Uterus (tissue), 4 donors: Measurements from ENCODE around the gene KCNIP3. TPM values are rescaled to one million over a fixed set of nuclear protein-coding genes. Genes with fewer than 3 reads are reported as not detected.

Experiments
- DNase-seq, 2 donors: peaks; one replicate each; pipeline ENCODE4 v3.0.0-alpha.2; 2019 to 2020
- H3K27ac ChIP-seq, 2 donors: fragments of 200-600 bp; sonication (generic); 1 replicate in 1 of 2; 2 replicates in 1 of 2; pipeline ENCODE4 v1.5.1; 2016 to 2018
- H3K27me3 ChIP-seq, 2 donors: fragments of 200-600 bp; sonication (generic); one replicate each; pipeline ENCODE4 v1.5.1; 2018 to 2019; ENCODE audit warnings: control low read depth in 1 of 2
- H3K36me3 ChIP-seq, 2 donors: fragments of 200-600 bp; sonication (generic); one replicate each; pipeline ENCODE4 v1.5.1; 2019; ENCODE audit warnings: control low read depth in 1 of 2
- H3K4me1 ChIP-seq, 2 donors: fragments of 200-600 bp; sonication (generic); one replicate each; pipeline ENCODE4 v1.5.1; 2018 to 2019; ENCODE audit warnings: control low read depth in 1 of 2
- H3K4me3 ChIP-seq, 2 donors: fragments of 200-600 bp; sonication (generic); 1 replicate in 1 of 2; 2 replicates in 1 of 2; pipeline ENCODE4 v1.5.1; 2018 to 2019; ENCODE audit warnings: mild to moderate bottlenecking in 1 of 2
- H3K9me3 ChIP-seq, 2 donors: fragments of 200-600 bp; sonication (generic); one replicate each; pipeline ENCODE4 v1.5.1; 2019; ENCODE audit warnings: control low read depth in 1 of 2
- POLR2A ChIP-seq, 2 donors: fragments of 450-650 bp; IDR thresholded peaks; one replicate each; pipeline ENCODE4 v1.6.1; 2016; ENCODE audit warnings: antibody characterized with exemption in 2 of 2, mild to moderate bottlenecking in 1 of 2, moderate library complexity in 1 of 2
- intact Hi-C: fragments of 100-400 bp; cut with DNase I; formaldehyde crosslinking; loops from one replicate; pipeline ENCODE4 v1.15.1; 2023; ENCODE audit warnings: low total_unique reads
- total RNA-seq, 4 donors: library from RNA; depleted of rRNA in 3 of 4; stranded (reverse); fragments of >200 nt in 3 of 4; gene quantifications; one replicate each; pipeline versions ENCODE4 v1.1.0 to v1.2.4, GENCODE V29; 2014 to 2023
- TF ChIP-seq, protein P1 (sequence below), 4 experiments: fragments of 200-600 bp in 2 of 4; fragments of 450-650 bp in 2 of 4; sonication (generic) in 2 of 4; IDR thresholded peaks; one replicate each; pipeline ENCODE4 v1.5.1; 2016 to 2019; ENCODE audit warnings: antibody characterized with exemption in 4 of 4, mild to moderate bottlenecking in 2 of 4, moderate library complexity in 1 of 4
- donor health status: DM: yes; HTN: yes; CAD: no.

The KCNIP3 gene
- total RNA-seq, 4 donors from 2014 or later: 1.5 to 18.3 (median 10.8) TPM

DNA sequence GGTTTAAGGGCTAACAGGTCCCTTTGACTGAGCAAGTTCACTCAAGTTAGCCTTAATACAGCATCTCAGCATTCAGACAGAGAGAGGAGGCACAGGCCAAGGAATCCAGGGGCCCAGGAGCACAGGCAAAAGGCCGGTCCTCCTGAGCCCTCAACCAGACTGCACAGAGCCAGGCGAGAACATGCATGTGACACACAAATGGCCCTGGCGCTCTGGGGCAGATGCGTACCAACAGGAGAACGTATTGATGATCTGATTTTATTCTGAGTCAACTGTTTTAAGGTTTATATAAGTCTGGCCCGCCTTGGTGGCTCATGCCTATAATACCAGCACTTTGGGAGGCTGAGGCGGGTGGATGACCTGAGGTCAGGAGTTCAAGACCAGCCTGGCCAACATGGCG lies 34.9 kb downstream of the KCNIP3 start:
- Histone ChIP-seq H3K36me3 (no peaks in the 10 kb centered on the region), H3K27ac (no peak overlapping the region), H3K27me3 (no peaks in the 10 kb centered on the region), H3K9me3 (no peaks in the 10 kb centered on the region), H3K4me1 (no peaks in the 10 kb centered on the region), H3K4me3 (no peak overlapping the region)
- TF ChIP-seq, protein P1, sequence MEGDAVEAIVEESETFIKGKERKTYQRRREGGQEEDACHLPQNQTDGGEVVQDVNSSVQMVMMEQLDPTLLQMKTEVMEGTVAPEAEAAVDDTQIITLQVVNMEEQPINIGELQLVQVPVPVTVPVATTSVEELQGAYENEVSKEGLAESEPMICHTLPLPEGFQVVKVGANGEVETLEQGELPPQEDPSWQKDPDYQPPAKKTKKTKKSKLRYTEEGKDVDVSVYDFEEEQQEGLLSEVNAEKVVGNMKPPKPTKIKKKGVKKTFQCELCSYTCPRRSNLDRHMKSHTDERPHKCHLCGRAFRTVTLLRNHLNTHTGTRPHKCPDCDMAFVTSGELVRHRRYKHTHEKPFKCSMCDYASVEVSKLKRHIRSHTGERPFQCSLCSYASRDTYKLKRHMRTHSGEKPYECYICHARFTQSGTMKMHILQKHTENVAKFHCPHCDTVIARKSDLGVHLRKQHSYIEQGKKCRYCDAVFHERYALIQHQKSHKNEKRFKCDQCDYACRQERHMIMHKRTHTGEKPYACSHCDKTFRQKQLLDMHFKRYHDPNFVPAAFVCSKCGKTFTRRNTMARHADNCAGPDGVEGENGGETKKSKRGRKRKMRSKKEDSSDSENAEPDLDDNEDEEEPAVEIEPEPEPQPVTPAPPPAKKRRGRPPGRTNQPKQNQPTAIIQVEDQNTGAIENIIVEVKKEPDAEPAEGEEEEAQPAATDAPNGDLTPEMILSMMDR (IDR thresholded peaks at IDR 0.05): no peak
- TF ChIP-seq POLR2A (IDR thresholded peaks at IDR 0.05): no peak
- no peak for DNase-seq
- intact Hi-C loops: no loop called here

DNA sequence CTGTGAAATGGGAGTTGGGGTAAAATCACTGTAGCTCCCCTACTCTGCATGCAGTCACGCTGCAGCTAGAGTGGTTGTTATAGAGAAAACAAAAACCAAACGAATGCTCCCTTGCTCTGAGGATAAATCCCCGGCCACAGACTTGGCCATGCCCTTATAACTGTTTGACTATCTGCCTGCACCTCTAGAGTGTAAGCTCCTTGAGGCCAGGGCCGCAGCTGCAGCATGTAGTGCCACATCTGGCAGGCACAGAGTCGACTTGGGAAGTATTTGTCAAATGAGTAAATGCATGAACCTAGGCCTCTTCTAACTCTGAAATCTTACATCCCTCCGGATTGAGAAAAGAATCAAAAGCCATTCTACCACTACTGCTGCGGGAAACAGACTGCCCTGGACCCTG lies 35.9 kb downstream of the KCNIP3 start:
- TF ChIP-seq POLR2A (IDR thresholded peaks at IDR 0.05): no peak
- TF ChIP-seq, protein P1 (IDR thresholded peaks at IDR 0.05): no peak
- H3K4me3 ChIP-seq: no peak overlapping the region
- intact Hi-C loops: no loop called here

DNA sequence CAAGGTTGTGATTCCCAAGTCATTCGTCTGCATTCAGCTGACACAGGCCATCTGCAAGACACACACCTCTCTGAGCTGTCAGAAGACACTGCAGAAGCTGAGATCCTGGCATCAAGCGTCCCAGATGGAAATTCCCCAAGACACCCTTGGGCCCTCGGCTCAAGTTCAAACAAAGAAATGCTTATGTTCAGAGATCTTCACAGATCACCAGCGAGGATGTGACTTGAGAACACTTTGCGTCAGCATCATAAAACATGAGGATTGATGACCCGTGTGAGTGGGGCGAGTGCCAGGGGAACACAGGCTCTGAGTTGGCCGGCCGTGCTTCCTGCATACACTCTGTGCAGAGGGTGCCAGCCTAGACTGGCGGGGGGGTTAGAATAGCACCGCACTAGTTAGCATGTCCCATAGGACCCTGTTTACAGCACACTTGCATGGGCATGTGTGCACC lies 36.8 kb downstream of the KCNIP3 start:
- H3K36me3 ChIP-seq: no peaks in the 10 kb centered on the region
- H3K4me1 ChIP-seq: no peaks in the 10 kb centered on the region
- no peaks in the 10 kb centered on the region for H3K9me3 ChIP-seq
- intact Hi-C loops: no loop called here
- no peak overlapping the region for H3K27ac ChIP-seq
- TF ChIP-seq, protein P1 (IDR thresholded peaks at IDR 0.05): no peak
- no peak for TF ChIP-seq POLR2A (IDR thresholded peaks at IDR 0.05)
- H3K27me3 ChIP-seq: no peaks in the 10 kb centered on the region
- no peak overlapping the region for H3K4me3 ChIP-seq
- peak; percentile 73 to 84 for DNase-seq

More for the DNA sequence above, 35.9 kb downstream of the KCNIP3 start:
- no peaks in the 10 kb centered on the region for H3K4me1 ChIP-seq
- no peak overlapping the region for H3K27ac ChIP-seq
- H3K9me3 ChIP-seq: no peaks in the 10 kb centered on the region
- H3K27me3 ChIP-seq: no peaks in the 10 kb centered on the region
- no peaks in the 10 kb centered on the region for H3K36me3 ChIP-seq
- DNase-seq: no peak

DNA sequence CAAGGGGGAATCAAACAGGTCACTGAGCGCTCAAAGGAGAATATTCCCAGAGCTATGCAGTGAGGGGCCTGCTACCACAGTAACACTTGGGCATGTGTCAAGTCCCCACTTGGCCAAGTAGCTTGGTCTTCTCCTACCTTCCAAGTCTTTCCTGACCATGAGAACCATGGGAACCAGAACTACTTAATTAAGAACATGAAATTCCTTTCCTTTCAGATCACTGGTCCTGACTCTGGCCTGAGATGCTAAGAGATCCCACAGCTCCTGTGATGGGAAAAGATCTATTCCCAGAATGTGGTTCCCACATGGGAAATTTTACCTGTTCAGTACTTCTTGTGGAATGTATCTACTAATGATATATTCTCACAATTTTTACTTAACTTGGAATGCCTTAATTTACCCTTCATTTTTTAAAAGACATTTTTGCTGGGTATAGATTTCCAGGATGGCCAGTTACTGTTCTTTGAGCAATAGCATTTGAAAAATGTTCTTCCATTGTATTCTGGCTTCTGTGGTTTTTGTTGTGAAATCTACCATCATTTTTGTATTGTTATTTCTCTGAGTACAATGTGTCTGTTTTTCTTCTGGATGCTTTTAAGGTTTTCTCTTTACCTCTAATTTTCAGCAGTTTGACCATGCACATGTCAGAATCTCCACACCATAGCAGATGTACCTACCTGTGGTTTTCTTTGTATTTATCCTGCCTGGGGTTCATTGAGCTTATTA lies 37.9 kb downstream of the KCNIP3 start:
- H3K4me1 ChIP-seq: no peaks in the 10 kb centered on the region
- no peaks in the 10 kb centered on the region for H3K36me3 ChIP-seq
- no peaks in the 10 kb centered on the region for H3K27me3 ChIP-seq
- TF ChIP-seq, protein P1 (IDR thresholded peaks at IDR 0.05): no peak
- no peak overlapping the region for H3K4me3 ChIP-seq
- no peak overlapping the region for H3K27ac ChIP-seq
- no peak for DNase-seq
- intact Hi-C loops: no loop called here
- no peaks in the 10 kb centered on the region for H3K9me3 ChIP-seq

DNA sequence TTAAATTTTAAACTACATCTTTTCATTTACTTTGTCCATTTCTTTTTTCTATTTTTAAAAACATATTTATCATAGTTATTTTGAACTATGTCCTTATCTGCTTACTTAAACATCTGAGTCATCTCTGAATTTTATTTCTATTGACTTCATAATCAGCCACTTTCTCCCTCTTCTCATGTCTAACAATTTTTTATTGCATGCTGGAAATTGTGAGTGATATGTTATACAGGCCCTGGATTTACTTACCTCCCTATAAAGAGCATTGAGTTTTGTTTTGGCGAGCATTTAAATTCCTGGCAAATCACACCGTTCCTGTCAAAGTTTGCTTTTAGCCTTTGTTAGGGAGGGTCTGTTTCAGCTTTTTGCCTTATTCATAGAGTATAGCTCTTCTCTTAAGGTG lies 39.3 kb downstream of the KCNIP3 start:
- Histone ChIP-seq H3K27ac (no peak overlapping the region), H3K4me1 (no peaks in the 10 kb centered on the region), H3K9me3 (no peaks in the 10 kb centered on the region), H3K4me3 (no peak overlapping the region), H3K27me3 (no peaks in the 10 kb centered on the region), H3K36me3 (no peaks in the 10 kb centered on the region)
- no peak for DNase-seq
- no peak for TF ChIP-seq POLR2A (IDR thresholded peaks at IDR 0.05)
- TF ChIP-seq, protein P1 (IDR thresholded peaks at IDR 0.05): no peak
- intact Hi-C loops: no loop called here
